Measurements from ENCODE around the gene GSTO1.

GSTO1 gene

GRCh38 chr10:104276192-104276591 lies 21.5 kb downstream of the GSTO1 start:
- Mint-ChIP-seq H3K27ac (no peak overlapping the region), H3K36me3 (ENCODE audit: low read depth) (no peaks in the 10 kb centered on the region), H3K4me1 (ENCODE audit: low read depth) (peaks cover 5% of the 10 kb centered on the region), H3K27me3 (peaks cover 13% of the 10 kb centered on the region), H3K4me3 (no peak overlapping the region), H3K9me3 (no peaks in the 10 kb centered on the region)

- H3K36me3 Mint-ChIP-seq (ENCODE audit: low read depth): no peaks in the 10 kb centered on the region
- no peaks in the 10 kb centered on the region for H3K9me3 Mint-ChIP-seq
- peaks cover 5% of the 10 kb centered on the region for H3K4me1 Mint-ChIP-seq (ENCODE audit: low read depth)
- no peak overlapping the region for H3K27ac Mint-ChIP-seq
- H3K27me3 Mint-ChIP-seq: peaks cover 13% of the 10 kb centered on the region
- H3K4me3 Mint-ChIP-seq: no peak overlapping the region
Observed at GRCh38 chr10:104277785-104278184, 23.1 kb downstream of the GSTO1 start.

- Mint-ChIP-seq H3K36me3 (ENCODE audit: low read depth) (no peaks in the 10 kb centered on the region), H3K9me3 (no peaks in the 10 kb centered on the region), H3K4me1 (ENCODE audit: low read depth) (peaks cover 2% of the 10 kb centered on the region), H3K27ac (no peak overlapping the region), H3K27me3 (peaks cover 13% of the 10 kb centered on the region), H3K4me3 (no peak overlapping the region)
Observed at GRCh38 chr10:104279550-104280259, 25.0 kb downstream of the GSTO1 start.

GRCh38 chr10:104281694-104282093 lies 27.0 kb downstream of the GSTO1 start:
- Mint-ChIP-seq H3K4me3 (no peak overlapping the region), H3K27me3 (peaks cover 4% of the 10 kb centered on the region), H3K4me1 (ENCODE audit: low read depth) (no peaks in the 10 kb centered on the region), H3K27ac (no peak overlapping the region), H3K36me3 (ENCODE audit: low read depth) (no peaks in the 10 kb centered on the region), H3K9me3 (no peaks in the 10 kb centered on the region)

GRCh38 chr10:104284846-104285245 lies 30.2 kb downstream of the GSTO1 start:
- Mint-ChIP-seq H3K27ac (no peak overlapping the region), H3K9me3 (no peaks in the 10 kb centered on the region), H3K4me3 (no peak overlapping the region), H3K27me3 (peaks cover 8% of the 10 kb centered on the region), H3K36me3 (ENCODE audit: low read depth) (no peaks in the 10 kb centered on the region), H3K4me1 (ENCODE audit: low read depth) (no peaks in the 10 kb centered on the region)

- Mint-ChIP-seq H3K4me1 (ENCODE audit: low read depth) (peaks cover 6% of the 10 kb centered on the region), H3K36me3 (ENCODE audit: low read depth) (no peaks in the 10 kb centered on the region), H3K9me3 (no peaks in the 10 kb centered on the region), H3K4me3 (no peak overlapping the region), H3K27me3 (peaks cover 18% of the 10 kb centered on the region), H3K27ac (no peak overlapping the region)
Observed at GRCh38 chr10:104286939-104287338, 32.2 kb downstream of the GSTO1 start.

- Mint-ChIP-seq H3K9me3 (no peaks in the 10 kb centered on the region), H3K4me1 (ENCODE audit: low read depth) (peaks cover 14% of the 10 kb centered on the region), H3K36me3 (ENCODE audit: low read depth) (no peaks in the 10 kb centered on the region), H3K27ac (no peak overlapping the region), H3K27me3 (peaks cover 18% of the 10 kb centered on the region), H3K4me3 (no peak overlapping the region)
Observed at GRCh38 chr10:104288355-104288754, 33.7 kb downstream of the GSTO1 start.

GRCh38 chr10:104291439-104291951 lies 36.8 kb downstream of the GSTO1 start:
- H3K27me3 Mint-ChIP-seq: peaks cover 20% of the 10 kb centered on the region
- H3K4me1 Mint-ChIP-seq (ENCODE audit: low read depth): peaks cover 14% of the 10 kb centered on the region
- peak overlapping the region; percentile 67 for H3K27ac Mint-ChIP-seq
- no peaks in the 10 kb centered on the region for H3K9me3 Mint-ChIP-seq
- H3K36me3 Mint-ChIP-seq (ENCODE audit: low read depth): no peaks in the 10 kb centered on the region
- no peak overlapping the region for H3K4me3 Mint-ChIP-seq

GRCh38 chr10:104293011-104293410 lies 38.3 kb downstream of the GSTO1 start:
- no peak overlapping the region for H3K27ac Mint-ChIP-seq

GRCh38 chr10:104293781-104294321 lies 39.2 kb downstream of the GSTO1 start:
- Mint-ChIP-seq H3K36me3 (ENCODE audit: low read depth) (no peaks in the 10 kb centered on the region), H3K27ac (no peak overlapping the region), H3K9me3 (no peaks in the 10 kb centered on the region), H3K4me3 (no peak overlapping the region), H3K27me3 (peaks cover 17% of the 10 kb centered on the region), H3K4me1 (ENCODE audit: low read depth) (peaks cover 19% of the 10 kb centered on the region)

More at GRCh38 chr10:104293011-104293410, 38.3 kb downstream of the GSTO1 start:
- Mint-ChIP-seq H3K4me1 (ENCODE audit: low read depth) (peaks cover 19% of the 10 kb centered on the region), H3K4me3 (no peak overlapping the region), H3K27me3 (peaks cover 17% of the 10 kb centered on the region), H3K9me3 (no peaks in the 10 kb centered on the region), H3K36me3 (ENCODE audit: low read depth) (no peaks in the 10 kb centered on the region)

- no peak overlapping the region for H3K27ac Mint-ChIP-seq
- no peaks in the 10 kb centered on the region for H3K9me3 Mint-ChIP-seq
- no peak overlapping the region for H3K4me3 Mint-ChIP-seq
- peaks cover 37% of the 10 kb centered on the region for H3K4me1 Mint-ChIP-seq (ENCODE audit: low read depth)
- H3K27me3 Mint-ChIP-seq: peaks cover 2% of the 10 kb centered on the region
- peaks cover 4% of the 10 kb centered on the region for H3K36me3 Mint-ChIP-seq (ENCODE audit: low read depth)
Observed at GRCh38 chr10:104296687-104297436, 42.2 kb downstream of the GSTO1 start.

- Mint-ChIP-seq H3K4me1 (ENCODE audit: low read depth) (peaks cover 40% of the 10 kb centered on the region), H3K4me3 (no peak overlapping the region), H3K9me3 (no peaks in the 10 kb centered on the region)
Observed at GRCh38 chr10:104297697-104298660, 43.3 kb downstream of the GSTO1 start.

GRCh38 chr10:104299031-104299904 lies 44.6 kb downstream of the GSTO1 start:
- no peak overlapping the region for H3K4me3 Mint-ChIP-seq
- peak overlapping the region; percentile 59 for H3K27ac Mint-ChIP-seq
- H3K9me3 Mint-ChIP-seq: peaks cover 8% of the 10 kb centered on the region
- H3K4me1 Mint-ChIP-seq (ENCODE audit: low read depth): peaks cover 50% of the 10 kb centered on the region
- peaks cover 2% of the 10 kb centered on the region for H3K27me3 Mint-ChIP-seq
- peaks cover 13% of the 10 kb centered on the region for H3K36me3 Mint-ChIP-seq (ENCODE audit: low read depth)

More at GRCh38 chr10:104297697-104298660, 43.3 kb downstream of the GSTO1 start:
- H3K27me3 Mint-ChIP-seq: peaks cover 2% of the 10 kb centered on the region
- no peak overlapping the region for H3K27ac Mint-ChIP-seq
- H3K36me3 Mint-ChIP-seq (ENCODE audit: low read depth): peaks cover 8% of the 10 kb centered on the region
